Activated CD4-positive, alpha-beta T cell treated with anti-CD3 and anti-CD28 coated beads, Interleukin-2, amount 10 ng/mL, durations not matched to agents 24 days and 14 days (primary cell): ENCODE measurements around the gene SLC16A1. TPM values are rescaled to one million over a fixed set of nuclear protein-coding genes. Genes with fewer than 3 reads are reported as not detected.

ENCODE experiments used
- DNase-seq: peaks from one replicate; pipeline ENCODE4 v3.0.0; 2022
- H3K27ac Mint-ChIP-seq: one replicate; pipeline ENCODE4 v1.8.0; 2022; ENCODE audit warnings: mild to moderate bottlenecking, mixed read lengths
- H3K27me3 Mint-ChIP-seq: one replicate; pipeline ENCODE4 v1.8.0; 2022; ENCODE audit warnings: mixed read lengths
- H3K36me3 Mint-ChIP-seq: one replicate; pipeline ENCODE4 v1.8.0; 2022; ENCODE audit warnings: low read depth, mild to moderate bottlenecking, mixed read lengths
- H3K4me1 Mint-ChIP-seq: one replicate; pipeline ENCODE4 v1.8.0; 2021; ENCODE audit warnings: mixed read lengths
- H3K4me3 Mint-ChIP-seq: one replicate; pipeline ENCODE4 v1.8.0; 2022; ENCODE audit warnings: mild to moderate bottlenecking, moderate library complexity, mixed read lengths
- H3K9me3 Mint-ChIP-seq: one replicate; pipeline ENCODE4 v1.8.0; 2021; ENCODE audit warnings: mixed read lengths
- intact Hi-C: fragments of 100-400 bp; cut with micrococcal nuclease; formaldehyde crosslinking; loops from one replicate; pipeline ENCODE4 v1.15.1; 2023
- total RNA-seq: library from RNA; stranded (reverse); gene quantifications from 2 replicates; pipeline ENCODE4 v1.2.3, GENCODE V29; 2022

Gene SLC16A1
- total RNA-seq, 1 donor from 2014 or later = 79.7 TPM

- H3K27ac Mint-ChIP-seq = no peak overlapping the region
- peaks cover 8% of the 10 kb centered on the region for H3K4me1 Mint-ChIP-seq
- no peak for DNase-seq
- intact Hi-C loops = no loop called here
- H3K36me3 Mint-ChIP-seq = peaks cover 33% of the 10 kb centered on the region
- H3K9me3 Mint-ChIP-seq = no peaks in the 10 kb centered on the region
- no peak overlapping the region for H3K4me3 Mint-ChIP-seq
- H3K27me3 Mint-ChIP-seq = no peaks in the 10 kb centered on the region
Measured at GRCh38 chr1:112926858-112927257, 29.1 kb downstream of the SLC16A1 start.

GRCh38 chr1:112925015-112925414 lies 31.0 kb downstream of the SLC16A1 start:
- Mint-ChIP-seq H3K4me1 (peaks cover 8% of the 10 kb centered on the region), H3K36me3 (peaks cover 34% of the 10 kb centered on the region), H3K4me3 (no peak overlapping the region), H3K27me3 (no peaks in the 10 kb centered on the region), H3K27ac (no peak overlapping the region), H3K9me3 (no peaks in the 10 kb centered on the region)
- intact Hi-C loops = no loop called here
- DNase-seq = peak; percentile 42

GRCh38 chr1:112923959-112924349 lies 32.0 kb downstream of the SLC16A1 start:
- Mint-ChIP-seq H3K27me3 (no peaks in the 10 kb centered on the region), H3K4me3 (no peak overlapping the region), H3K9me3 (no peaks in the 10 kb centered on the region), H3K4me1 (peaks cover 8% of the 10 kb centered on the region), H3K36me3 (peaks cover 36% of the 10 kb centered on the region), H3K27ac (no peak overlapping the region)
- DNase-seq = no peak
- intact Hi-C loops = no loop called here

- intact Hi-C loops = no loop called here
- Mint-ChIP-seq H3K4me3 (no peak overlapping the region), H3K27ac (no peak overlapping the region), H3K9me3 (no peaks in the 10 kb centered on the region), H3K36me3 (peaks cover 38% of the 10 kb centered on the region), H3K4me1 (peaks cover 8% of the 10 kb centered on the region), H3K27me3 (no peaks in the 10 kb centered on the region)
- no peak for DNase-seq
Measured at GRCh38 chr1:112923234-112923958, 32.6 kb downstream of the SLC16A1 start.

- no peak for DNase-seq
- Mint-ChIP-seq H3K4me1 (peaks cover 5% of the 10 kb centered on the region), H3K36me3 (peaks cover 31% of the 10 kb centered on the region), H3K27me3 (no peaks in the 10 kb centered on the region), H3K27ac (no peak overlapping the region), H3K9me3 (no peaks in the 10 kb centered on the region), H3K4me3 (no peak overlapping the region)
- intact Hi-C loops = no loop called here
Measured at GRCh38 chr1:112911506-112912220, 44.3 kb downstream of the SLC16A1 start.

- no peak overlapping the region for H3K27ac Mint-ChIP-seq
- H3K4me1 Mint-ChIP-seq = peaks cover 12% of the 10 kb centered on the region
- DNase-seq = no peak
- H3K4me3 Mint-ChIP-seq = no peak overlapping the region
- peaks cover 19% of the 10 kb centered on the region for H3K36me3 Mint-ChIP-seq
- no peaks in the 10 kb centered on the region for H3K9me3 Mint-ChIP-seq
- intact Hi-C loops = no loop called here
- no peaks in the 10 kb centered on the region for H3K27me3 Mint-ChIP-seq
Measured at GRCh38 chr1:112909847-112910246, 46.1 kb downstream of the SLC16A1 start.

- Mint-ChIP-seq H3K36me3 (peaks cover 8% of the 10 kb centered on the region), H3K4me3 (no peak overlapping the region), H3K27me3 (no peaks in the 10 kb centered on the region), H3K4me1 (peaks cover 28% of the 10 kb centered on the region), H3K9me3 (no peaks in the 10 kb centered on the region), H3K27ac (no peak overlapping the region)
- intact Hi-C loops = no loop called here
- DNase-seq = no peak
Measured at GRCh38 chr1:112906150-112906698, 49.8 kb downstream of the SLC16A1 start.

GRCh38 chr1:112905395-112906149 lies 50.4 kb downstream of the SLC16A1 start:
- Mint-ChIP-seq H3K9me3 (no peaks in the 10 kb centered on the region), H3K36me3 (peaks cover 2% of the 10 kb centered on the region), H3K4me3 (no peak overlapping the region), H3K4me1 (peaks cover 28% of the 10 kb centered on the region), H3K27me3 (no peaks in the 10 kb centered on the region), H3K27ac (peak overlapping the region; percentile 72)
- no peak for DNase-seq
- intact Hi-C loops = no loop called here

GRCh38 chr1:112904831-112905261 lies 51.1 kb downstream of the SLC16A1 start:
- peaks cover 1% of the 10 kb centered on the region for H3K36me3 Mint-ChIP-seq
- DNase-seq = no peak
- peaks cover 28% of the 10 kb centered on the region for H3K4me1 Mint-ChIP-seq
- no peaks in the 10 kb centered on the region for H3K27me3 Mint-ChIP-seq
- no peaks in the 10 kb centered on the region for H3K9me3 Mint-ChIP-seq
- H3K27ac Mint-ChIP-seq = peak overlapping the region; percentile 16
- intact Hi-C loops = loop anchor here (1.0 to 5.0 kb wide), 2 partner anchors 52 to 288 kb away; partner anchors contain the start of genes CAPZA1 and ST7L
- H3K4me3 Mint-ChIP-seq = no peak overlapping the region

GRCh38 chr1:112904071-112904830 lies 51.7 kb downstream of the SLC16A1 start:
- peak; percentile 80 for DNase-seq
- no peaks in the 10 kb centered on the region for H3K36me3 Mint-ChIP-seq
- H3K4me3 Mint-ChIP-seq = no peak overlapping the region
- H3K4me1 Mint-ChIP-seq = peaks cover 28% of the 10 kb centered on the region
- H3K9me3 Mint-ChIP-seq = no peaks in the 10 kb centered on the region
- H3K27ac Mint-ChIP-seq = peak overlapping the region; percentile 45
- no peaks in the 10 kb centered on the region for H3K27me3 Mint-ChIP-seq
- intact Hi-C loops = loop anchor here (1.0 to 5.0 kb wide), 2 partner anchors 53 to 287 kb away; partner anchors contain the start of genes CAPZA1 and ST7L

GRCh38 chr1:112902221-112902620 lies 53.8 kb downstream of the SLC16A1 start:
- Mint-ChIP-seq H3K4me3 (no peak overlapping the region), H3K4me1 (peaks cover 28% of the 10 kb centered on the region), H3K9me3 (no peaks in the 10 kb centered on the region), H3K27me3 (no peaks in the 10 kb centered on the region), H3K36me3 (no peaks in the 10 kb centered on the region), H3K27ac (no peak overlapping the region)
- intact Hi-C loops = loop anchor here (5.0 kb wide), 1 partner anchor 285 kb away; the partner anchor contains the start of genes CAPZA1 and ST7L
- no peak for DNase-seq

GRCh38 chr1:112901387-112901786 lies 54.6 kb downstream of the SLC16A1 start:
- intact Hi-C loops = loop anchor here (5.0 kb wide), 1 partner anchor 284 kb away; the partner anchor contains the start of genes CAPZA1 and ST7L
- H3K36me3 Mint-ChIP-seq = no peaks in the 10 kb centered on the region
- no peaks in the 10 kb centered on the region for H3K9me3 Mint-ChIP-seq

GRCh38 chr1:112896783-112897182 lies 59.2 kb downstream of the SLC16A1 start:
- Mint-ChIP-seq H3K9me3 (peaks cover 11% of the 10 kb centered on the region), H3K4me1 (no peaks in the 10 kb centered on the region), H3K27me3 (no peaks in the 10 kb centered on the region), H3K36me3 (no peaks in the 10 kb centered on the region), H3K27ac (no peak overlapping the region), H3K4me3 (no peak overlapping the region)
- intact Hi-C loops = no loop called here
- no peak for DNase-seq

More at GRCh38 chr1:112901387-112901786, 54.6 kb downstream of the SLC16A1 start:
- no peak for DNase-seq
- Mint-ChIP-seq H3K4me1 (peaks cover 27% of the 10 kb centered on the region), H3K27me3 (no peaks in the 10 kb centered on the region), H3K27ac (no peak overlapping the region), H3K4me3 (no peak overlapping the region)
